GM23248 (cell line): ENCODE data around the gene PLEKHA4.

ENCODE experiments used
- EZH2 ChIP-seq: fragments of 200-600 bp; sonication (generic); IDR thresholded peaks from 2 replicates; pipeline ENCODE4 v1.6.1; 2018; ENCODE audit warnings: antibody characterized with exemption, mild to moderate bottlenecking; ENCODE audit not compliant: insufficient read depth, poor library complexity, severe bottlenecking
- EZH2phosphoT487 ChIP-seq: fragments of 200-600 bp; sonication (generic); IDR thresholded peaks from 2 replicates; pipeline ENCODE4 v1.6.1; 2018; ENCODE audit warnings: antibody characterized with exemption, moderate library complexity, mild to moderate bottlenecking, low read depth; ENCODE audit not compliant: insufficient read depth

GRCh38 chr19:48861313-48861712 lies 7.1 kb downstream of the PLEKHA4 start:
- TF ChIP-seq EZH2phosphoT487 (no peak), EZH2 (no peak)
